ENCODE data around the gene BCL11A. TPM values are rescaled to one million over a fixed set of nuclear protein-coding genes. Genes with fewer than 3 reads are reported as not detected.
A peak's percentile ranks its signal among the peaks of the same experiment; 100 is the strongest.

The BCL11A gene
- total and polyA plus RNA-seq, 7 donors, result 3.6 to 39.6 (median 16.3) TPM

- Histone ChIP-seq H3K4me3 (no peak overlapping the region), H3K9me3 (no peaks in the 10 kb centered on the region), H3K27me3 (no peaks in the 10 kb centered on the region), H3K27ac (no peak overlapping the region), H3K36me3 (no peaks in the 10 kb centered on the region), H3K4me1 (peaks cover 0 to 66% (median 34%) of the 10 kb centered on the region in 4 donors)
- intact Hi-C loops (cut with DNase I), result no loop called here
- DNase-seq, result no peak
- WGBS, 2 donors, result 35 to 47% methylated on average over 1 of the region's 1 CpG
- no peak for TF ChIP-seq POLR2A (IDR thresholded peaks at IDR 0.05)
- no peak for TF ChIP-seq POLR2AphosphoS5 (IDR thresholded peaks at IDR 0.05)
- TF ChIP-seq EP300 (IDR thresholded peaks at IDR 0.05), result no peak
- no peak for TF ChIP-seq CTCF (IDR thresholded peaks at IDR 0.05)
Measured at GRCh38 chr2:60525899-60526298, 27.6 kb downstream of the BCL11A start.

GRCh38 chr2:60524874-60525273, 28.6 kb downstream of the BCL11A start:
- H3K27me3 ChIP-seq, result no peaks in the 10 kb centered on the region
- H3K9me3 ChIP-seq, result no peaks in the 10 kb centered on the region
- no peak for DNase-seq
- no peaks in the 10 kb centered on the region for H3K36me3 ChIP-seq
- no peak overlapping the region for H3K4me3 ChIP-seq
- no peak overlapping the region for H3K27ac ChIP-seq
- peaks cover 0 to 56% (median 29%) of the 10 kb centered on the region in 4 donors for H3K4me1 ChIP-seq
- intact Hi-C loops (cut with DNase I), result no loop called here
- TF ChIP-seq POLR2AphosphoS5 (IDR thresholded peaks at IDR 0.05), result no peak
- TF ChIP-seq CTCF (IDR thresholded peaks at IDR 0.05), result no peak
- TF ChIP-seq POLR2A (IDR thresholded peaks at IDR 0.05), result no peak
- no peak for TF ChIP-seq EP300 (IDR thresholded peaks at IDR 0.05)
- 90 to 92% methylated on average over 4 of the region's 4 CpGs for WGBS, 2 donors

- TF ChIP-seq POLR2A (IDR thresholded peaks at IDR 0.05) (no peak), CTCF (IDR thresholded peaks at IDR 0.05) (no peak), EP300 (IDR thresholded peaks at IDR 0.05) (no peak), POLR2AphosphoS5 (IDR thresholded peaks at IDR 0.05) (no peak)
- WGBS, 2 donors, result 45 to 74% methylated on average over 6 of the region's 6 CpGs
- intact Hi-C loops (cut with DNase I), result no loop called here
- no peaks in the 10 kb centered on the region for H3K9me3 ChIP-seq
- H3K36me3 ChIP-seq, result no peaks in the 10 kb centered on the region
- H3K4me3 ChIP-seq, result no peak overlapping the region
- no peaks in the 10 kb centered on the region for H3K27me3 ChIP-seq
- peaks cover 0 to 47% (median 22%) of the 10 kb centered on the region in 4 donors for H3K4me1 ChIP-seq
- H3K27ac ChIP-seq, result no peak overlapping the region
- no peak for DNase-seq
Measured at GRCh38 chr2:60523963-60524362, 29.5 kb downstream of the BCL11A start.

GRCh38 chr2:60522462-60522861, 31.0 kb downstream of the BCL11A start:
- no peak for TF ChIP-seq EP300 (IDR thresholded peaks at IDR 0.05)
- no peak for TF ChIP-seq POLR2A (IDR thresholded peaks at IDR 0.05)
- WGBS, 2 donors, result 80 to 84% methylated on average over 3 of the region's 3 CpGs
- no peaks in the 10 kb centered on the region for H3K9me3 ChIP-seq

GRCh38 chr2:60521626-60522025, 31.8 kb downstream of the BCL11A start:
- H3K36me3 ChIP-seq, result no peaks in the 10 kb centered on the region
- no peak for DNase-seq
- H3K4me3 ChIP-seq, result no peak overlapping the region
- H3K27me3 ChIP-seq, result no peaks in the 10 kb centered on the region
- 75 to 92% methylated on average over 5 of the region's 5 CpGs for WGBS, 2 donors
- H3K9me3 ChIP-seq, result no peaks in the 10 kb centered on the region
- intact Hi-C loops (cut with DNase I), result no loop called here
- H3K4me1 ChIP-seq, result peaks cover 0 to 40% (median 16%) of the 10 kb centered on the region in 4 donors
- H3K27ac ChIP-seq, result no peak overlapping the region
- no peak for TF ChIP-seq EP300 (IDR thresholded peaks at IDR 0.05)
- TF ChIP-seq POLR2AphosphoS5 (IDR thresholded peaks at IDR 0.05), result no peak
- TF ChIP-seq POLR2A (IDR thresholded peaks at IDR 0.05), result no peak
- TF ChIP-seq CTCF (IDR thresholded peaks at IDR 0.05), result no peak

More at GRCh38 chr2:60522462-60522861, 31.0 kb downstream of the BCL11A start:
- peaks cover 0 to 33% (median 11%) of the 10 kb centered on the region in 4 donors for H3K4me1 ChIP-seq
- DNase-seq, result peak; percentile 34
- H3K36me3 ChIP-seq, result no peaks in the 10 kb centered on the region
- peak overlapping the region in 1 of 4 donors; percentile 46 for H3K27ac ChIP-seq
- intact Hi-C loops (cut with DNase I), result no loop called here
- H3K4me3 ChIP-seq, result no peak overlapping the region
- no peaks in the 10 kb centered on the region for H3K27me3 ChIP-seq
